ENCODE results near the gene MRTO4. TPM values are rescaled to one million over a fixed set of nuclear protein-coding genes. Genes with fewer than 3 reads are reported as not detected.
A peak's percentile ranks its signal among the peaks of the same experiment; 100 is the strongest.

The MRTO4 gene
- total and polyA plus RNA-seq, 10 of the 15 experiments (the other 5 are each of a cell fraction or from before 2014, with no cell fraction given): 43.5 to 99.5 (median 69.7) TPM

GRCh38 chr1:19205403-19205802, 46.2 kb upstream of the MRTO4 start:
- in situ Hi-C loops (cut with MboI) (no loop called here), intact Hi-C loops (cut with micrococcal nuclease; ENCODE audit: unreplicated experiment) (loop anchor here (10.0 kb wide), 1 partner anchor 251 kb away; the partner anchor contains the start of gene IFFO2)
- Histone ChIP-seq H3K4me3 (peak overlapping the region; percentile 49; the same call in 1 of the 2 replicates), H3K27ac (ENCODE audit: control insufficient read depth, insufficient read depth) (no peak overlapping the region), H2AFZ (ENCODE audit: control insufficient read depth, low read depth, low read length) (no peak overlapping the region), H3K9ac (ENCODE audit: control insufficient read depth, insufficient read depth, low read length) (no peak overlapping the region), H3K27me3 (replicated peaks in 1 of 2; ENCODE audit: control insufficient read depth in 2 of 2, insufficient read depth in 2 of 2, low read length in 1 of 2) (no peaks in the 10 kb centered on the region), H4K20me1 (ENCODE audit: control insufficient read depth, insufficient read depth) (no peaks in the 10 kb centered on the region; the same call in 1 of the 2 replicates), H3K4me2 (ENCODE audit: control insufficient read depth, insufficient read depth) (peak overlapping the region; percentile 82), H3K4me1 (ENCODE audit: control insufficient read depth, insufficient read depth, low read length) (peaks cover 13% of the 10 kb centered on the region), H3K36me3 (ENCODE audit: control insufficient read depth in 2 of 2, insufficient read depth in 2 of 2, low read length in 1 of 2) (peaks cover 0 to 4% of the 10 kb centered on the region in 2 experiments; a peak in 2 of 4 replicates), H3K79me2 (ENCODE audit: control insufficient read depth, insufficient read depth, low read length) (peaks cover 87% of the 10 kb centered on the region), H3K9me3 (replicated peaks; ENCODE audit: control insufficient read depth, insufficient read depth, low read length) (no peaks in the 10 kb centered on the region)
- ChIA-PET POLR2A (interaction anchor here (0.5 to 1.6 kb wide), 2 partner anchors 36 to 65 kb away, joined by 3 to 6 read pairs; no protein-coding TSS in a partner anchor), CTCF (no interaction called here), SMC1A (ENCODE audit: uncharacterized antibody, unreplicated experiment) (interaction anchor here (0.9 to 2.9 kb wide), 7 partner anchors 8 to 97 kb away, joined by 3 to 10 read pairs (median 5); no protein-coding TSS in a partner anchor), RAD21 (ENCODE audit: unreplicated experiment) (interaction anchor here (1.4 to 1.7 kb wide), 2 partner anchors 32 to 36 kb away, joined by 4 read pairs; no protein-coding TSS in a partner anchor)
- no peak for FAIRE-seq
- peak; percentile 8 for ATAC-seq
- WGBS (ENCODE audit: insufficient coverage, insufficient replicate concordance, low lambda C conversion rate, missing lambda C conversion rate): 10% methylated on average over 1 of the region's 1 CpG
- no TSS peak for BruUV-seq (replicated peaks)
- TF ChIP-seq ZNF384 (IDR thresholded peaks at IDR 0.05; ENCODE audit: borderline replicate concordance, low read depth, low read length) (peak; percentile 79; the same call in 1 of the 2 replicates), EP300 (IDR thresholded peaks at IDR 0.05; ENCODE audit: borderline replicate concordance in 1 of 2, control insufficient read depth in 1 of 2, low read depth in 2 of 2, low read length in 2 of 2) (no peak), POLR2AphosphoS2 (IDR thresholded peaks at IDR 0.05; ENCODE audit: low read depth, low read length) (no peak), ZSCAN29 (IDR thresholded peaks at IDR 0.05) (no peak), CUX1 (IDR thresholded peaks at IDR 0.05; ENCODE audit: insufficient replicate concordance, low read depth, low read length) (peak; percentile 81), JUNB (IDR thresholded peaks at IDR 0.05) (peak; percentile 65), RUNX3 (IDR thresholded peaks at IDR 0.05; ENCODE audit: low read length) (peak; percentile 81)
- DNase-seq (ENCODE audit: low read depth, low spot score): no peak

Measured in GM12878 (cell line).